ENCODE data around the gene ITPR3.

Gene ITPR3

DNA sequence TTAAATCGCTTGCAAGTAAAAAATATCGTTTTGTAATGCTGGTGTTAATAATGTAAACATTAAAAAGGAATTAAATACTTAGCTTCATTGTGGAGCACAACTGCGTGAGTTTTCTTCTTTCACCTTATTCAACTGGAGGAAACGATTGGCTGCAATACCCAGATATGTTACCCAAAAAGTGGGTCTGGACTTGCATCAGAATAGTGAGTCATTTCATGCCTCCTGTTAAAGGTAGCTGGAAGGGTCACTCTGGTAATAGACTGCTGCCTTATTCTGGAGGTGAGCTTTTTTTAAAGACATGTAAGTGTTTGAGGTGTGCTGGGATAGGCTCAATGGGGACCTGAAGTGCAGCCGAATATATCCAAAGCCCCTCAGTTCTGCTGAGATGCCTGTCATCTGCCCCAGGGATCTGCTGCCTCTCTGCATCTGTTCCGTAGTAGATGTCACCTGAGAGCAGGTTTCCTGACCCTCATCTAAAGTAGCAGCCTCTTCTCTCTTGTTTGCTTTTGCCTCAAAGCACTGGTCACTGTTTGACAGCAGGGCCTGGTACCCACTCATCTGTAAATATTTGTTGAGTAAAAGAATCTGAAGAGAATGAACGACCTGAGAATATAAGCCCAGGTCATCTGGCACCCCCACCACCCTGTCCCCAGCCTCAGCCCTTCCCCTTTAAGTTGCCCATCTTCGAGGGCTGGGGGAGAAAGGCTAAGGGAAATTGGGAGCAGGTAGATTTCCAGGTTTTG, 95.9 kb downstream of the ITPR3 start:
- no peaks in the 10 kb centered on the region for H4K20me1 ChIP-seq (ENCODE audit: insufficient read depth, low read length, poor library complexity, severe bottlenecking)
- H3K9me3 ChIP-seq (ENCODE audit: insufficient read depth, low read depth, low read length) = no peaks in the 10 kb centered on the region
- H3F3A ChIP-seq (ENCODE audit: low read depth) = no peaks in the 10 kb centered on the region
- H3K9ac ChIP-seq (ENCODE audit: low read depth, low read length, poor library complexity, severe bottlenecking) = no peak overlapping the region
- no peaks in the 10 kb centered on the region for H3K79me2 ChIP-seq (ENCODE audit: insufficient read depth, low read length)
- no peak overlapping the region for H2AFZ ChIP-seq (ENCODE audit: low read length)
- TF ChIP-seq CTCF (conservative IDR thresholded peaks at IDR 0.05; ENCODE audit: low read length) (no peak), EZH2phosphoT487 (IDR thresholded peaks at IDR 0.05; ENCODE audit: borderline replicate concordance) (no peak)
- no peaks in the 10 kb centered on the region for H3K36me3 ChIP-seq (ENCODE audit: insufficient read depth, low read length)
- H3K4me3 ChIP-seq (ENCODE audit: low read length, poor library complexity, severe bottlenecking) = no peak overlapping the region
- no peak overlapping the region for H3K4me2 ChIP-seq (ENCODE audit: low read depth, low read length, poor library complexity, severe bottlenecking)
- H3K27me3 ChIP-seq (ENCODE audit: insufficient read depth, low read length, poor library complexity, severe bottlenecking) = no peaks in the 10 kb centered on the region
- H3K4me1 ChIP-seq (ENCODE audit: insufficient read depth, low read length, poor library complexity, severe bottlenecking) = peaks cover under 1% of the 10 kb centered on the region
- no peaks in the 10 kb centered on the region for H3K9me2 ChIP-seq (replicated peaks; ENCODE audit: low read depth, low read length)

DNA sequence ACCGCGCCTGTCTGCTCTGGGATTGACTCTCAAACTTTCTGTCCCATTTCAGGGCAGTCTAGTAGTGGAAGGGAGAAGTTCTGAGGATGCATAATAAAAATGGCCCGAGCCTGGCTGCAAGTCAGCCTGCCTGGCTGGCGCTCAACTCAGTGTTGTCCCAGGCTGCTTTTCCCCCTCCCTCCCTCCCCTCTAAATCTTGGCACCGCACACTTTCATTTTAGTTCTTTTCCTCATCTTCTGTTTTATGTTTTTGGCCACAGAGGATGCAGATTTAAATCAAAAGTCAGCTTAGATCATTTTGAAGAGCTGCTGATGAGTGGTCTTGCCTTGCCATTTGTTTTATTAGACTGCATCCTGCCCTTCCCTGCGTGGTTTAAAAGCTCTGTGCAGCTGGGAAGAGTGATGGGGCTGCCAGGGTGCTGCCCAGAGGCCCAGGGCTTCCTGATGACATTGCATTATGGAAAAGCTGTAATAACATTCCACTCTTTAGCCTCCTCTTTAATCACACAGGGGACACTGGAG, 96.9 kb downstream of the ITPR3 start:
- Histone ChIP-seq H3K36me3 (ENCODE audit: insufficient read depth, low read length) (no peaks in the 10 kb centered on the region), H4K20me1 (ENCODE audit: insufficient read depth, low read length, poor library complexity, severe bottlenecking) (no peaks in the 10 kb centered on the region), H3K4me1 (ENCODE audit: insufficient read depth, low read length, poor library complexity, severe bottlenecking) (no peaks in the 10 kb centered on the region), H3K4me2 (ENCODE audit: low read depth, low read length, poor library complexity, severe bottlenecking) (no peak overlapping the region), H3K4me3 (ENCODE audit: low read length, poor library complexity, severe bottlenecking) (no peak overlapping the region), H3K9ac (ENCODE audit: low read depth, low read length, poor library complexity, severe bottlenecking) (no peak overlapping the region), H3K9me3 (ENCODE audit: insufficient read depth, low read depth, low read length) (no peaks in the 10 kb centered on the region), H3K9me2 (replicated peaks; ENCODE audit: low read depth, low read length) (no peaks in the 10 kb centered on the region), H3K27me3 (ENCODE audit: insufficient read depth, low read length, poor library complexity, severe bottlenecking) (no peaks in the 10 kb centered on the region), H2AFZ (ENCODE audit: low read length) (no peak overlapping the region), H3F3A (ENCODE audit: low read depth) (no peaks in the 10 kb centered on the region), H3K79me2 (ENCODE audit: insufficient read depth, low read length) (no peaks in the 10 kb centered on the region)
- no peak for TF ChIP-seq EZH2phosphoT487 (IDR thresholded peaks at IDR 0.05; ENCODE audit: borderline replicate concordance)
- TF ChIP-seq CTCF (conservative IDR thresholded peaks at IDR 0.05; ENCODE audit: low read length) = no peak

DNA sequence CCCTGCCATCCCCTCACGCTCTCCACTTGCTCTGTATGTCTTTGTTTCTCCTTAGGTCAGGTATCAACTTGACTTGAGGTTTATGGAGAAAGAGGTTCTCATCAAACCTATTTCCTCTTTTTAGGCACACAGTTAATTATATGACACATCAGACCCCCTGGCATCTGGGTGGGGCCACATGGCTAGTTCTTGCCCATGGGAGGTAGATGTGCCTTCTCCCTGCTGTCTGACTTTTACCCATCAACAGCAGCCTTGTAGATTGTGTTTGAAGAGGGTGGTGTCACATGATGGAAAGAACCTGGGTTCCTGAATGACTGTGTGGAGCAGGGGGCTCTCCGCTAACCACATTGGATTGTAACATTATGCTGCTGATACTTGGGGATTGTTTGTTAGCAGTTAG, 97.6 kb downstream of the ITPR3 start:
- Histone ChIP-seq H3K9me3 (ENCODE audit: insufficient read depth, low read depth, low read length) (no peaks in the 10 kb centered on the region), H3K4me2 (ENCODE audit: low read depth, low read length, poor library complexity, severe bottlenecking) (no peak overlapping the region), H3K9ac (ENCODE audit: low read depth, low read length, poor library complexity, severe bottlenecking) (no peak overlapping the region), H3K36me3 (ENCODE audit: insufficient read depth, low read length) (no peaks in the 10 kb centered on the region), H3K27me3 (ENCODE audit: insufficient read depth, low read length, poor library complexity, severe bottlenecking) (no peaks in the 10 kb centered on the region), H4K20me1 (ENCODE audit: insufficient read depth, low read length, poor library complexity, severe bottlenecking) (no peaks in the 10 kb centered on the region), H3K9me2 (replicated peaks; ENCODE audit: low read depth, low read length) (no peaks in the 10 kb centered on the region), H3F3A (ENCODE audit: low read depth) (no peaks in the 10 kb centered on the region), H3K79me2 (ENCODE audit: insufficient read depth, low read length) (no peaks in the 10 kb centered on the region), H3K4me1 (ENCODE audit: insufficient read depth, low read length, poor library complexity, severe bottlenecking) (no peaks in the 10 kb centered on the region), H2AFZ (ENCODE audit: low read length) (no peak overlapping the region), H3K4me3 (ENCODE audit: low read length, poor library complexity, severe bottlenecking) (no peak overlapping the region)
- TF ChIP-seq CTCF (conservative IDR thresholded peaks at IDR 0.05; ENCODE audit: low read length) (no peak), EZH2phosphoT487 (IDR thresholded peaks at IDR 0.05; ENCODE audit: borderline replicate concordance) (no peak)
